Hindlimb muscle (tissue), 1 donor: ENCODE measurements around the gene MORC2. TPM values are rescaled to one million over a fixed set of nuclear protein-coding genes. Genes with fewer than 3 reads are reported as not detected.

Experiments used
- DNase-seq: peaks from one replicate; pipeline ENCODE4 v3.0.0-alpha.2; 2013
- polyA plus RNA-seq: library from polyadenylated mRNA; unstranded; fragments of 120-200 nt; gene quantifications from one replicate; pipeline ENCODE4 v1.2.1, GENCODE V29; 2013; ENCODE audit not compliant: insufficient read length

Gene MORC2
- polyA plus RNA-seq, 1 donor, result 27.1 TPM

- DNase-seq, result no peak
Observed at GRCh38 chr22:30885001-30885366, 83.6 kb downstream of the MORC2 start.

- no peak for DNase-seq
Observed at GRCh38 chr22:30884211-30885000, 84.2 kb downstream of the MORC2 start.

DNA sequence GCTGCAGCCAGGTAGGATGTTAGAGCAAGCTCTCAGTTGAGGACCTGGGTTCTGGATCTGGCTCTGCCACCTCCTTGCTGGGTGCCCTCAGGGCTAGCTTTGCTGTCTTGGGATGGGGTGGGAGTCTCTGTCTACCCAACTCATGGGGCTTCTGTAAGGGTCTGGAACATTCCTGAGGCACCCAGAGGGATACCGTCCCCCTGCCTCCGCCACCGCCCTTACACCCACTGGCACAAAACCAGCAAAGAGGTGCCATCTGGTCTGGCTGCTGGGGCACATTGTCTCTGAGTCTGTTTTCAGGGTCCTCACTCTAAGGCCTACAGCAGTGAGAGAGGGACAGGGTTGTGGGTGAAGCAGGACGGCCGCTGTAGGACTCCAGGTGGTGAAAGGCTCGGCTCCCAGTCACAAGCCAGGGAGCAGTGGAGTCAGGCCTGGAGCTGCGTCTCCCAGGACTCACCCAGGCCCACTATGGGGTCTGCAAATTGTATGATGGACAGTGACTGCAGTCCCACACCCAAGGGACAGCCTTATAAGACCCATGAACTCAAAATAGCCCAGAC is 84.9 kb downstream of the MORC2 start:
- DNase-seq, result no peak

GRCh38 chr22:30882974-30883533 is 85.5 kb downstream of the MORC2 start:
- DNase-seq, result no peak

- no peak for DNase-seq
Observed at GRCh38 chr22:30882184-30882717, 86.3 kb downstream of the MORC2 start.

- no peak for DNase-seq
Observed at GRCh38 chr22:30881361-30882183, 87.0 kb downstream of the MORC2 start.

GRCh38 chr22:30880847-30881246 is 87.7 kb downstream of the MORC2 start:
- no peak for DNase-seq

- no peak for DNase-seq
Observed at GRCh38 chr22:30880181-30880601, 88.4 kb downstream of the MORC2 start.

DNA sequence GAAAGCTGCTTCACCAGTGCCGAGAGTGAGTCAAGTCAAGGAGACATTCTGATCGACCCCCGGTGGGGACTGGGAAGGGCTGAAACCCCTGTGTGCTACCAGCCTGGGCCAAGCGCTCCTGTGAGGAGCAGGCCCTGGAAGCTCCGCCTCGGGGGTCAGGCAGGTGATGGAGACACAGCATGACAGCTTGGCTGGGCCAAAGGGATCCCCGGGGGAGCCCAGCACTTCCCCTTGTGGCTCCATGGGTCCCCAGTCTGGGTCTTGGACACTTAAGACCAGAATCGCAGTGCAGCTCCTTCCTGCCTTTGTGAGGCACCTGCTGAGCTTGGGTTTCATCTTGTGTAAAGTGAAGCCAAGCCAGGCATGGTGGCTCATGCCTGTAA is 89.2 kb downstream of the MORC2 start:
- DNase-seq, result no peak

DNA sequence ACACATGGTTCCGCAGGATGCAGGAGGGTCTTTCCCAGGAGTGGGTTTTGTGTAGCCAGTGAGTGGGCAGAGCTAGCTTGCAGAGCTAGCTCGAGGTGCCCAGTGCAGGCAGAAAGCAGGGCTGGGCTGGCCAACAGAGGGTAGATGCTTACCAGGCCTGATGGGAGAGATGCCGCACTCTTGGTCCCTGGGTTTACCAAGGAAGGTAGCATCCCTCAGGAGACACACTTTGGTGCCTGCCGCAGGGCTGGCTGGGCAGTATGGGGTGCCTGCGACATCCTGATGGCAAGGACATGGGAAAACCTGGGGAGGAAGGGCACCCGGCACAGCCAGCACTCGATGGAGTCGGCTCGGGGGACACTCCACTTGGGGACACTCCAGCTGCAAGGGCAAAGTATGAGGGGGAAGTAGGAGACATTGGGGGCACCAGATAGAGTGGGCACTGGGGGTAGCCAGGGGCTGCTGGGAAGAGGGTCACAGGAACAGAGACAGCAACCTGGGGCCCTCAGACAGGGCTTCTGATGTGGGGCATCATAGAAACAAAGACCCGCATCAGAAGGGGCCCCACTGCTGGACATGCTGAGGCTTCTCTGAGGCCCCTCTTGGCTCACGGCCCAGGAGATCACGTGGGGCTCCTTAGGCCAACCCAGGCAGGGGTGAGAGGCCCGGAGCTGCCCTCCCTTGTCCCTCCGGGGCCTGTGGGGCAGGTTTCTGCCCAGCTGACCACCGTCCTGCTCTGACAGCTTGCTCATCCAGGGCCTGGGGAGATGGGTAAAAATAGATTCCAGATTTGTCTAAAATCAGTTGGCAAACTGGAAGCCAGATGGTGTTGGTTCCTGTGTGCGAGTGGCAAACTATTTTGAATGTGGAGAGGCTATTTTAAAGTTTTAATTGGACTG is 89.8 kb downstream of the MORC2 start:
- DNase-seq, result no peak

- DNase-seq, result no peak
Observed at GRCh38 chr22:30877662-30878515, 90.7 kb downstream of the MORC2 start.

GRCh38 chr22:30876915-30877553 is 91.5 kb downstream of the MORC2 start:
- peak; percentile 25 for DNase-seq

DNA sequence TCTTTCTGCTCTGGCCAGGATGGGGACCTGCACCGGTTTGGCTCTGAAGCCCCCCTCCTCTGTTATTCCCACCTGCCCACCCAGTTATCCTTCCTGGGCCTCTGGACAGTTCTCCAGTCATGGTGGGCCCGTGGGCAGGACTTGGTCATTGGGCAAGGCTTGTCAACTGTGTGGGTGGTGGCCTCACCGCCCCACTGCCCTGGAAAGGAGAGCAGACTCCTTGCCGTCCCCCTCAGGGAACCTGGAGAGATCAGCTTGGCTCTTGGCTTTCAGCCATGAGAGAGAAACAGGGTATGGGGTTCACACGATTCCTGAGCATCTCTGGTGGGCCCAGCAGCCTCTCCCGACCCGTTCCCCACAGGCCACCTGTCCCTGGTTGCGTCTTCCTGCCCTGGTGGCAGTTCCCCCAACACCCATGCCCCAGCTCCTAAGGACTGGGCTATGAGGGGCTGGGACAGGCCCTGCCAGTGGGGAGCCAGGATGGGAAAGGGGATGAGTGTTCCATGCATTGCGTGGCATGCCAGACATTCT is 92.3 kb downstream of the MORC2 start:
- no peak for DNase-seq

DNA sequence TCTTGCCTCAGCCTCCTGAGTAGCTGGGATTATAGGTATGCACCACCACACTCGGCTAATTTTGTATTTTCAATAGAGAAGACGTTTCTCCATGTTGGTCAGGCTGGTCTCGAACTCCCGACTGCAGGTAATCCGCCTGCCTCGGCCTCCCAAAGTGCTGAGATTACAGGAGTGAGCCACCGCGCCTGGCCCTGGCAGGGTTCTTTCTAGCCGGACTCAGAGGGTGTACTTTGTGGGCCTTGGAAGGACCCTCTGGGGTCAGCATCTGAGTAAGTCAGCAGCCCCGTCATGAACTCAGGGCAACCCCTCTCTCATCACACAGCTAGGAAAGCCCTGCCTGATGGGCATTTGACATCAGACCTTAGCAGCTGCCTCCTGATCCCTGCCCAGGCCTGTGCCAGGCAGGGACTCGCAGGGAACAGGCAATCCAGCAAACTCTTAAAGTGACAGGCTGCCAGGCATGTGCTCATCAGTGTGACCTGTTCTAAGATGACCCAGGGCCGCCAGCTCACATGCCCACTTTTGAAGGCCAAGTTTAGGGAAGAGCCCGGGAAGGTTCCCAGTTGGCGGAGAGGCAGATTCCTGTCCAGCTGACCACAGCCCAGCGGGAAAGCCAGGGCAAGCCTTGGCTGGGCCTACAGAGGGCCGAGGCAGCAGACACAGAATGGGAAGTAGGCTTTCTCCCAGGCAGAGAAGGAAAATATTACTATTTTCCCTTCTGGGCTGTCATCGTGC is 92.9 kb downstream of the MORC2 start:
- peak; percentile 19 for DNase-seq

Other genes starting within 250 kb of the MORC2 start
- gene TUG1, start 491 bp upstream of the MORC2 start, polyA plus RNA-seq, result 104 TPM
- gene SMTN, start 112.5 kb upstream of the MORC2 start, polyA plus RNA-seq, result 287 TPM
- gene SELENOM, start 138.8 kb upstream of the MORC2 start, polyA plus RNA-seq, result 17.8 TPM
- gene INPP5J, start 154.2 kb upstream of the MORC2 start, polyA plus RNA-seq, result 1.6 TPM
- gene PLA2G3, start 171.7 kb upstream of the MORC2 start, polyA plus RNA-seq, result not detected
- gene RNF185, start 191.4 kb upstream of the MORC2 start, polyA plus RNA-seq, result 23.9 TPM
- gene LIMK2, start 243.5 kb upstream of the MORC2 start, polyA plus RNA-seq, result 25.6 TPM